Measurements from ENCODE around the gene GPR155.
"Not testable (repeated sequence)": the region's sequence is repeated elsewhere in the genome, so short reads cannot be mapped to it uniquely, and the experiment has no call there.

GPR155 gene

GRCh38 chr2:174439323-174439722, 47.5 kb downstream of the GPR155 start:
- DNase-seq (ENCODE audit: low read depth): no peak
- TF ChIP-seq CTCF (IDR thresholded peaks at IDR 0.05; ENCODE audit: insufficient read depth, low read depth, low read length, missing control alignments): no peak
- no peak overlapping the region for H3K4me3 ChIP-seq (ENCODE audit: low read length)

GRCh38 chr2:174438146-174438886, 48.5 kb downstream of the GPR155 start:
- no peak for DNase-seq (ENCODE audit: low read depth)
- TF ChIP-seq CTCF (IDR thresholded peaks at IDR 0.05; ENCODE audit: insufficient read depth, low read depth, low read length, missing control alignments): no peak
- no peak overlapping the region for H3K4me3 ChIP-seq (ENCODE audit: low read length)

GRCh38 chr2:174436351-174436750, 50.5 kb downstream of the GPR155 start:
- DNase-seq (ENCODE audit: low read depth): peak; percentile 36
- H3K4me3 ChIP-seq (ENCODE audit: low read length): no peak overlapping the region
- no peak for TF ChIP-seq CTCF (IDR thresholded peaks at IDR 0.05; ENCODE audit: insufficient read depth, low read depth, low read length, missing control alignments)

- no peak for DNase-seq (ENCODE audit: low read depth)
- no peak for TF ChIP-seq CTCF (IDR thresholded peaks at IDR 0.05; ENCODE audit: insufficient read depth, low read depth, low read length, missing control alignments)
- no peak overlapping the region for H3K4me3 ChIP-seq (ENCODE audit: low read length)
Observed at GRCh38 chr2:174431902-174432301, 54.9 kb downstream of the GPR155 start.

- no peak for TF ChIP-seq CTCF (IDR thresholded peaks at IDR 0.05; ENCODE audit: insufficient read depth, low read depth, low read length, missing control alignments)
Observed at GRCh38 chr2:174430066-174430465, 56.8 kb downstream of the GPR155 start.

GRCh38 chr2:174428214-174428613, 58.6 kb downstream of the GPR155 start:
- H3K4me3 ChIP-seq (ENCODE audit: low read length): no peak overlapping the region
- DNase-seq (ENCODE audit: low read depth): no peak
- no peak for TF ChIP-seq CTCF (IDR thresholded peaks at IDR 0.05; ENCODE audit: insufficient read depth, low read depth, low read length, missing control alignments)

More at GRCh38 chr2:174430066-174430465, 56.8 kb downstream of the GPR155 start:
- DNase-seq (ENCODE audit: low read depth): no peak
- no peak overlapping the region for H3K4me3 ChIP-seq (ENCODE audit: low read length)

- H3K4me3 ChIP-seq (ENCODE audit: low read length): no peak overlapping the region
- no peak for DNase-seq (ENCODE audit: low read depth)
- TF ChIP-seq CTCF (IDR thresholded peaks at IDR 0.05; ENCODE audit: insufficient read depth, low read depth, low read length, missing control alignments): no peak
Observed at GRCh38 chr2:174412256-174412655, 74.6 kb downstream of the GPR155 start.

- not testable (repeated sequence) for DNase-seq (ENCODE audit: low read depth)
- H3K4me3 ChIP-seq (ENCODE audit: low read length): peak overlapping the region; percentile 38
Observed at GRCh38 chr2:174410039-174410438, 76.8 kb downstream of the GPR155 start.
